ENCODE data around the gene B4GAT1. TPM values are rescaled to one million over a fixed set of nuclear protein-coding genes. Genes with fewer than 3 reads are reported as not detected.
"Not testable (repeated sequence)": the region's sequence is repeated elsewhere in the genome, so short reads cannot be mapped to it uniquely, and the experiment has no call there.

Gene B4GAT1
- total and polyA plus RNA-seq, 7 donors = 4.2 to 43.5 (median 41.4) TPM

DNA sequence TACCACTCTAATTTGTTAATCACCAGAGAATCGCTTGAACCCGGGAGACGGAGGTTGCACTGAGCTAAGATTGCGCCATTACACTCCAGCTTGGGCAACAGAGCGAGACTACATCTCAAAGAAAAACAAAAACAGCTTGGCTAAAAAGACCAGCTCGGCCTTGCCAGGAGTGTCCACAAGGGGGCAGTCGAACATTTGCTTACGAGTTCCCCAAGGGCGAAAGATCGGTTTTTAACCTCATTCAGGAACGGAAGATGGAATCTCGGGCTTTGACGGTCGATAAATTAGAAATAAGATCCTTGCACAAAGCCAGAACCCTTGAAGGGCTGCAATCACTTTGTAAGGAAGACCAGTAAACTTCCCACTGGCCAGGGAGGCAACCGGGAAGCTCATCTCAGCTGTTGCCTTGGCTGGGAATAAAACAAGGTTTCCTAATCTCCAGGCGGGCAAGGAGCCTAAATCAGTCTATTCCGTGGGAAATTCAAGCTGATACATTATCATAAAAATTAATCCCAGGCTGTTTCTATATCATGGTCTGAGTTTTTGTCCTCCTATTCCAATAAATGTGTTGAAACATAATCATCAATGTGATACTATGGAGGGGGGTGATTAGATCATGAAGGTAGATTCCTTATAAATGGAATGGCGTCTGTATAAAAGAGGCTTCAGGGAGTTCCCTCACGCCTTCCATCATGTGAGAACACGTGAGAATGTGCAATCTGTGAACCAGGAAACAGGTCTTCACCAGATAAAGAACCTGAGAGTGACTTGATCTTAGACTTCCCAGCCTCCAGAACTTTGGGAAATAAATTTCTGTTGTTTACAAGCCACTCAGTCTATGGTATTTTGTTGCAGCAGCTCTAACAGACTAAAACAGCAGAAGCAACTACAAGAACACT lies 39.0 kb upstream of the B4GAT1 start:
- H3K27me3 ChIP-seq = peaks cover 0 to 5% (median 0%) of the 10 kb centered on the region in 3 donors
- DNase-seq = peak; percentile 92
- peak overlapping the region in 1 of 4 donors; percentile 23 for H3K27ac ChIP-seq
- H3K4me3 ChIP-seq = peak overlapping the region in 3 of 4 donors; percentile 8 to 30 (median 24)
- no peaks in the 10 kb centered on the region for H3K36me3 ChIP-seq
- intact Hi-C loops (cut with DNase I) = loop anchor here (1.0 to 5.0 kb wide), 3 partner anchors 39 to 74 kb away; partner anchors contain the start of genes B4GAT1 and BRMS1
- TF ChIP-seq POLR2AphosphoS5 (IDR thresholded peaks at IDR 0.05) = no peak
- TF ChIP-seq, protein P1, sequence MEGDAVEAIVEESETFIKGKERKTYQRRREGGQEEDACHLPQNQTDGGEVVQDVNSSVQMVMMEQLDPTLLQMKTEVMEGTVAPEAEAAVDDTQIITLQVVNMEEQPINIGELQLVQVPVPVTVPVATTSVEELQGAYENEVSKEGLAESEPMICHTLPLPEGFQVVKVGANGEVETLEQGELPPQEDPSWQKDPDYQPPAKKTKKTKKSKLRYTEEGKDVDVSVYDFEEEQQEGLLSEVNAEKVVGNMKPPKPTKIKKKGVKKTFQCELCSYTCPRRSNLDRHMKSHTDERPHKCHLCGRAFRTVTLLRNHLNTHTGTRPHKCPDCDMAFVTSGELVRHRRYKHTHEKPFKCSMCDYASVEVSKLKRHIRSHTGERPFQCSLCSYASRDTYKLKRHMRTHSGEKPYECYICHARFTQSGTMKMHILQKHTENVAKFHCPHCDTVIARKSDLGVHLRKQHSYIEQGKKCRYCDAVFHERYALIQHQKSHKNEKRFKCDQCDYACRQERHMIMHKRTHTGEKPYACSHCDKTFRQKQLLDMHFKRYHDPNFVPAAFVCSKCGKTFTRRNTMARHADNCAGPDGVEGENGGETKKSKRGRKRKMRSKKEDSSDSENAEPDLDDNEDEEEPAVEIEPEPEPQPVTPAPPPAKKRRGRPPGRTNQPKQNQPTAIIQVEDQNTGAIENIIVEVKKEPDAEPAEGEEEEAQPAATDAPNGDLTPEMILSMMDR (IDR thresholded peaks at IDR 0.05) = peak; percentile 68 to 93 (median 76)
- H3K4me1 ChIP-seq = peaks cover 0 to 6% (median 4%) of the 10 kb centered on the region in 4 donors
- 5 to 8% methylated on average over 20 of the region's 20 CpGs for WGBS, 2 donors
- no peaks in the 10 kb centered on the region for H3K9me3 ChIP-seq

DNA sequence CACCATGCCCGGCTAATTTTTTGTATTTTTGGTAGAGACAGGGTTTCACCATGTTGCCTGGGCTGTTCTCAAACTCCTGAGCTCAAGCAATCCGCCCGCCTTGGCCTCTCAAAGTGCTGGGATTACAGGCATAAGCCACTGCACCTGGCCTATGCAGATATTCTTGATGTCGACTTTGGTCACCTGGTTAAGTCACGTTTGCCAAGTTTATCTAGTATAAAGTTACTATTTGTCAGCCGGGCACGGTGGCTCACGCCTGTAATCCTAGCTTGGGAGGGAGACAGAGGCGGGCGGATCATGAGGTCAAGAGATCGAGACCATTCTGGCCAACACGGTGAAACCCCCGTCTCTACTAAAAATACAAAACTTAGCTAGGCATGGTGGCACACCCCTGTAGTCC lies 36.9 kb upstream of the B4GAT1 start:
- H3K27ac ChIP-seq; H3K36me3 ChIP-seq; H3K4me3 ChIP-seq; DNase-seq; H3K4me1 ChIP-seq; intact Hi-C loops (cut with DNase I); H3K9me3 ChIP-seq: not testable (repeated sequence)
- 46 to 80% methylated on average over 13 of the region's 13 CpGs for WGBS, 2 donors
- peaks cover 0 to 19% (median 0%) of the 10 kb centered on the region in 3 donors for H3K27me3 ChIP-seq

DNA sequence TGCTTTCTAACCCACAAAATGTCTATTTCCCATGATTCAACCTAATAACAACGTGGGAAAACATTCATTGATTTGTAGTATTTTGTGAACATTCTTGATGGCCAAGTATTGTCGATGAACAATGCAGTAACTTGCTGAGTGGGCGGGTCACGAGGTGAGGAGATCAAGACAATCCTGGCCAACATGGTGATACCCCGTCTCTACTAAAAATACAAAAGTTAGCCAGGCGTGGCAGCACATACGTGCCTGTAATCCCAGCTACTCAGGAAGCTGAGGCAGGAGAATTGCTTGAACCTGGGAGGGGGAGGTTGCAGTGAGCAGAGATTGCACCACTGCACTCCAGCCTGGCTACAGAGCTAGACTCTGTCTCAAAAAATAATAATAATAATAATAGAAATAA lies 32.8 kb upstream of the B4GAT1 start:
- H3K9me3 ChIP-seq; H3K4me3 ChIP-seq; H3K4me1 ChIP-seq; H3K36me3 ChIP-seq; DNase-seq; H3K27ac ChIP-seq; intact Hi-C loops (cut with DNase I): not testable (repeated sequence)
- peaks cover 0 to 51% (median 0%) of the 10 kb centered on the region in 3 donors for H3K27me3 ChIP-seq
- 22 to 27% methylated on average over 7 of the region's 7 CpGs for WGBS, 2 donors

DNA sequence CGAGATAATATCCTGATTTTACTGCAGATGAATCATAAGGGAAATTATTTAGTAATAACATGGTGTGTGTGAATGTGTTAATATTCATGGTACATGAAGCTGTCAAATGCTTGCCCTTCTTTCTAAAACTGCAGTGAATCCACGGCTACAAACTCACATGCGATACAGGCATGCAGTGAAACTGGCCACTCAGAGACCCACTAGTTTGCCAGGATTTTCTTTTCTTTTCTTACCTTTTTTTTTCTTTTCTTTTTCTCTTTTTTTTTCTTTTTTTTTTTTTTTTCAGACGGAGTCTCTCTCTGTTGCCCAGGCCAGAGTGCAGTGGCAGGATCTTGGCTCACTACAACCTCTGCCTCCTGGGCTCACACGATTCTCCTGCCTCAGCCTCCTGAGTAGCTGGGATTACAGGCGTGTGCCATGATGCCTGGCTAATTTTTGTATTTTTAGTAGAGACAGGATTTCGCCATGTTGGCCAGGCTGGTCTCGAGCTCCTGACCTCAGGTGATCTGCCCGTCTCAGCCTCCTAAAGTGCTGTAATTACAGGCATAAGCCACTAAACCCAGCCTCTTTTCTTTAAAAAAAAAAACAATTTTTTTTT lies 26.4 kb upstream of the B4GAT1 start:
- Histone ChIP-seq H3K4me1 (peaks cover 0 to 20% (median 18%) of the 10 kb centered on the region in 4 donors), H3K27me3 (peaks cover 10 to 84% (median 39%) of the 10 kb centered on the region in 3 donors)
- H3K36me3 ChIP-seq; H3K9me3 ChIP-seq; H3K27ac ChIP-seq; H3K4me3 ChIP-seq; intact Hi-C loops (cut with DNase I); DNase-seq: not testable (repeated sequence)
- WGBS, 2 donors = 73 to 86% methylated on average over 9 of the region's 9 CpGs

DNA sequence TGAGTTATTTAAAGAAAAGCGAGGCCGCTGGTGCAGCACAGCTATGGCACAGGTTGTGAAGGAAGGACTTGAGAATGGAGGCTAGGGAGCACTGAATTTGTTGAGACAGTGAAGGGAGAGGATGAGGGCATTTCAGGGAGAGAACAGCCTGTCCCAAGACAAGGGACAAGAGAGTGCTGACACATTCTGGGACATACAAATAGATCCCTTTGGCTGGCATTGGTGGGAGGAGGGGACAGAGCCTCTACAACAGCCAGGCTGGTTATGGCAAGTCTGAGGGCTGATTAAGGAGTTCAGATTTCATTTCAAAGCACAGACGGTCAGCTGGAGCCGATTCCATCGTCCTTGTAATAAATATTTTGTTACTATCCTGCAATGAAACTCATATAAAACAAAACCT lies 25.8 kb upstream of the B4GAT1 start:
- TF ChIP-seq EP300 (IDR thresholded peaks at IDR 0.05) = no peak
- no peak for TF ChIP-seq POLR2A (IDR thresholded peaks at IDR 0.05)
- TF ChIP-seq POLR2AphosphoS5 (IDR thresholded peaks at IDR 0.05) = no peak
- TF ChIP-seq, protein P1 (IDR thresholded peaks at IDR 0.05) = no peak
- no peak for DNase-seq
- Histone ChIP-seq H3K4me3 (no peak overlapping the region), H3K9me3 (no peaks in the 10 kb centered on the region), H3K27me3 (peaks cover 10 to 79% (median 39%) of the 10 kb centered on the region in 3 donors), H3K36me3 (no peaks in the 10 kb centered on the region), H3K27ac (no peak overlapping the region), H3K4me1 (peaks cover 0 to 20% (median 18%) of the 10 kb centered on the region in 4 donors)
- 45 to 76% methylated on average over 5 of the region's 5 CpGs for WGBS, 2 donors
- intact Hi-C loops (cut with DNase I) = no loop called here

DNA sequence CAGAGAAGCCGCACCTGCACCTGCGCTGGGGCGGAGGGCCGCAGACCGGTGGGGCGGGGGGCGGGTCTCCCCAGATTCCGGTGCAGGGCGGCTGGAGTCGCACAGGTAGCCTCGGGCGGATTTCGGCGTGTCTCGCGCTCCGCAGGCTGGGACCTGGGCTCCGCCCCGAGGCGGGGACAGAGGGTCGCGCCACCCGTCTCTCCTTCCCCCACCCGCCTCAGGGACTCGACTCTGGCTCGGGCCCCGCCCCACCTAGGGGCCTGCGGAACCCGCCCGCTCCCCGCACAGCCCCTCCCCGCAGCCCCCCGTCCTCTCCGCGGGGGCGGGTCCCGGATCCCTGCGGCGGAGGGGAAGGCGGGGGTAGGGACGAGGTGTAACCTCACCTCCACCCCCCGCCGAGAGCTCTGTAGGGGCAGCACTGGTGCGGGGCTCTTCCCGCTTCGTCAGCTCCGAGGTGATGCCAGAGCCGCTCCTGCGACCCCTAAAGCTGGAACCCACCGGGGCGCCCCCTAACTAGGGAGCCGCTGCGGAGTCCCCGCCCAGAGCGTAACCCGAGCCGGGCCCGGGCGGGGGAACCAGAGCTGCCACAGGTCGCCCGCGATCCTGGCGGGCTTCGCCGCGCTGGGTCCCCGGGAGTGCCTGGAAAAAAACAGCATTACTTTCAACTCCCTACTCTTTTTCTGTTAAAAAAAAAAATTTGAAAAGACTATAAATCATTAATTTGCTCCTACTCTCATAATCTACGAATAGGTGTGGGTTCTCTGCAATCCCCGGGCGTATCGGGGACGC lies 24.4 kb upstream of the B4GAT1 start, which contains the start of gene SLC29A2:
TSS of gene SLC29A2 (minus strand) at position 134 of the 789 bp plus-strand sequence. CDS start 169 bp downstream, outside the sequence.
- Histone ChIP-seq H3K4me3 (peak within 1 kb of the TSS; percentile 52 to 72 (median 62)), H3K4me1 (peaks cover 0 to 20% (median 18%) of the 10 kb centered on the region in 4 donors), H3K27ac (peak within 1 kb of the TSS; percentile 5 to 60 (median 44)), H3K9me3 (no peaks in the 10 kb centered on the region), H3K36me3 (no peaks in the 10 kb centered on the region), H3K27me3 (peaks cover 10 to 66% (median 39%) of the 10 kb centered on the region in 3 donors)
- intact Hi-C loops (cut with DNase I) = no loop called here
- no peak for DNase-seq
- TF ChIP-seq POLR2A (IDR thresholded peaks at IDR 0.05) (peak in 1 of 2 donors; percentile 5), POLR2AphosphoS5 (IDR thresholded peaks at IDR 0.05) (no peak), EP300 (IDR thresholded peaks at IDR 0.05) (no peak)
- TF ChIP-seq, protein P1 (IDR thresholded peaks at IDR 0.05) = no peak
- WGBS, 2 donors = 1% methylated on average over 72 of the region's 72 CpGs
